DMS153 (cell line): ENCODE results near the gene EML6.

ENCODE experiments used
- DNase-seq: peaks from one replicate; lab custom pipeline; 2025; lab: John Stamatoyannopoulos, UW

Gene EML6

GRCh38 chr2:54758951-54759350, 35.5 kb downstream of the EML6 start:
- no peak for DNase-seq

- DNase-seq = no peak
Measured at GRCh38 chr2:54760310-54760709, 36.8 kb downstream of the EML6 start.

- no peak for DNase-seq
Measured at GRCh38 chr2:54763636-54764291, 40.3 kb downstream of the EML6 start.

GRCh38 chr2:54767921-54768320, 44.5 kb downstream of the EML6 start:
- DNase-seq = no peak

- DNase-seq = no peak
Measured at GRCh38 chr2:54768772-54769428, 45.4 kb downstream of the EML6 start.

- DNase-seq = no peak
Measured at GRCh38 chr2:54770211-54770610, 46.7 kb downstream of the EML6 start.

- no peak for DNase-seq
Measured at GRCh38 chr2:54770676-54771075, 47.2 kb downstream of the EML6 start.

- no peak for DNase-seq
Measured at GRCh38 chr2:54771166-54771885, 47.9 kb downstream of the EML6 start.

GRCh38 chr2:54772110-54772509, 48.6 kb downstream of the EML6 start:
- DNase-seq = no peak

- no peak for DNase-seq
Measured at GRCh38 chr2:54772531-54772930, 49.1 kb downstream of the EML6 start.

GRCh38 chr2:54773233-54773632, 49.8 kb downstream of the EML6 start:
- DNase-seq = no peak

GRCh38 chr2:54773838-54774237, 50.4 kb downstream of the EML6 start:
- no peak for DNase-seq

- DNase-seq = no peak
Measured at GRCh38 chr2:54775710-54776109, 52.2 kb downstream of the EML6 start.

GRCh38 chr2:54776494-54776893, 53.0 kb downstream of the EML6 start:
- no peak for DNase-seq

GRCh38 chr2:54783349-54783748, 59.9 kb downstream of the EML6 start:
- DNase-seq = no peak

- no peak for DNase-seq
Measured at GRCh38 chr2:54787270-54787669, 63.8 kb downstream of the EML6 start.

GRCh38 chr2:54787755-54788366, 64.4 kb downstream of the EML6 start:
- no peak for DNase-seq

GRCh38 chr2:54789878-54790277, 66.4 kb downstream of the EML6 start:
- DNase-seq = no peak

GRCh38 chr2:54791831-54792230, 68.4 kb downstream of the EML6 start:
- DNase-seq = no peak

- no peak for DNase-seq
Measured at GRCh38 chr2:54797307-54797706, 73.8 kb downstream of the EML6 start.

- no peak for DNase-seq
Measured at GRCh38 chr2:54801352-54801751, 77.9 kb downstream of the EML6 start.

GRCh38 chr2:54803783-54804751, 80.6 kb downstream of the EML6 start:
- DNase-seq = no peak
